Lower lobe of right lung (tissue), 2 donors: ENCODE data around the gene IFNG-AS1. TPM values are rescaled to one million over a fixed set of nuclear protein-coding genes. Genes with fewer than 3 reads are reported as not detected.

ENCODE experiments used
- ATAC-seq, 2 donors: fragments of 200-7000 bp; cut with Tn5 transposase; one replicate each; pipeline ENCODE4 v1.9.1; 2020 to 2022; ENCODE audit warnings: mild to moderate bottlenecking in 2 of 2, moderate library complexity in 2 of 2
- DNase-seq: peaks from one replicate; pipeline ENCODE4 v3.0.0-alpha.2; 2020
- H3K27ac ChIP-seq: fragments of 200-600 bp; one replicate; pipeline ENCODE4 v1.8.0; 2022
- H3K27me3 ChIP-seq: fragments of 200-600 bp; one replicate; pipeline ENCODE4 v1.8.0; 2022; ENCODE audit warnings: low read depth
- H3K36me3 ChIP-seq: fragments of 200-600 bp; one replicate; pipeline ENCODE4 v1.8.0; 2022; ENCODE audit warnings: mild to moderate bottlenecking
- H3K4me1 ChIP-seq: fragments of 200-600 bp; one replicate; pipeline ENCODE4 v1.8.0; 2022
- H3K4me3 ChIP-seq: fragments of 200-600 bp; one replicate; pipeline ENCODE4 v1.8.0; 2022; ENCODE audit warnings: mild to moderate bottlenecking
- H3K9me3 ChIP-seq: fragments of 200-600 bp; one replicate; pipeline ENCODE4 v1.8.0; 2022
- intact Hi-C: fragments of 100-400 bp; cut with DNase I; formaldehyde crosslinking; loops from one replicate; pipeline ENCODE4 v1.11.0; 2022
- total RNA-seq: library from RNA; stranded (reverse); fragmentation: NEBNext Ultra II Directional; extraction: Animal tissue kit (Norgen Biotek cat#: 25700); gene quantifications from one replicate; pipeline ENCODE4 v1.2.1, GENCODE V29; 2021
- TF ChIP-seq, protein P1 (sequence below): fragments of 200-600 bp; IDR thresholded peaks from one replicate; pipeline ENCODE4 v1.8.0; 2022; ENCODE audit warnings: antibody characterized with exemption, mild to moderate bottlenecking
- donor health status: DM: no; HTN: yes; CAD: no; lungs with severe emphysema.

Gene IFNG-AS1
- total RNA-seq, 1 donor from 2014 or later = not detected

DNA sequence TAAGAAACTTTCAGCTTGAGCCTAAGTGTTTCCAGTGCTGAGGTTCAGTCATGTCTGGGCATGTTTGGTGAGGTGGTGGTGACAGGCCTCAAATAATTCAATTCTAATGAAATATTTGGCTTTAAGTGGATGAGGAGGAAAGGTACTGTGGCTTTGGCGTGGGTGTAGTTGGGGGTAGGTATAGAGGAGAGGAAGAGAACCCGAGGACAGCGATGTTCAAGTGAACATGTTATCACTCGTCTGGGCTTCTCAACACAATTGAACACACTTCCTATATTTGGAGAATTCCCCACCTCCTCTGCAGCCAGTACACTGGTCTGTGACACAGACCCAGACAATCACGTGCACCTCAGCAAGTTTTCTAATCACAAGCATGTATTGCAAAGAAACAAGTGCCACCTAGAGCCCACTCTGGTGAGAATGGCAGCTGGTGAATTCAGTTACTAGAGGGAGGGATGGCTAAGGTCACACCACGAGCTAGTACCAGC lies 53.0 kb downstream of the IFNG-AS1 start:
- no peaks in the 10 kb centered on the region for H3K9me3 ChIP-seq
- H3K4me3 ChIP-seq = no peak overlapping the region
- ATAC-seq (no peak), DNase-seq (no peak)
- TF ChIP-seq, protein P1, sequence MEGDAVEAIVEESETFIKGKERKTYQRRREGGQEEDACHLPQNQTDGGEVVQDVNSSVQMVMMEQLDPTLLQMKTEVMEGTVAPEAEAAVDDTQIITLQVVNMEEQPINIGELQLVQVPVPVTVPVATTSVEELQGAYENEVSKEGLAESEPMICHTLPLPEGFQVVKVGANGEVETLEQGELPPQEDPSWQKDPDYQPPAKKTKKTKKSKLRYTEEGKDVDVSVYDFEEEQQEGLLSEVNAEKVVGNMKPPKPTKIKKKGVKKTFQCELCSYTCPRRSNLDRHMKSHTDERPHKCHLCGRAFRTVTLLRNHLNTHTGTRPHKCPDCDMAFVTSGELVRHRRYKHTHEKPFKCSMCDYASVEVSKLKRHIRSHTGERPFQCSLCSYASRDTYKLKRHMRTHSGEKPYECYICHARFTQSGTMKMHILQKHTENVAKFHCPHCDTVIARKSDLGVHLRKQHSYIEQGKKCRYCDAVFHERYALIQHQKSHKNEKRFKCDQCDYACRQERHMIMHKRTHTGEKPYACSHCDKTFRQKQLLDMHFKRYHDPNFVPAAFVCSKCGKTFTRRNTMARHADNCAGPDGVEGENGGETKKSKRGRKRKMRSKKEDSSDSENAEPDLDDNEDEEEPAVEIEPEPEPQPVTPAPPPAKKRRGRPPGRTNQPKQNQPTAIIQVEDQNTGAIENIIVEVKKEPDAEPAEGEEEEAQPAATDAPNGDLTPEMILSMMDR = no peak
- H3K27ac ChIP-seq = no peak overlapping the region
- H3K4me1 ChIP-seq = no peaks in the 10 kb centered on the region
- intact Hi-C loops = no loop called here
- no peaks in the 10 kb centered on the region for H3K27me3 ChIP-seq
- no peaks in the 10 kb centered on the region for H3K36me3 ChIP-seq

DNA sequence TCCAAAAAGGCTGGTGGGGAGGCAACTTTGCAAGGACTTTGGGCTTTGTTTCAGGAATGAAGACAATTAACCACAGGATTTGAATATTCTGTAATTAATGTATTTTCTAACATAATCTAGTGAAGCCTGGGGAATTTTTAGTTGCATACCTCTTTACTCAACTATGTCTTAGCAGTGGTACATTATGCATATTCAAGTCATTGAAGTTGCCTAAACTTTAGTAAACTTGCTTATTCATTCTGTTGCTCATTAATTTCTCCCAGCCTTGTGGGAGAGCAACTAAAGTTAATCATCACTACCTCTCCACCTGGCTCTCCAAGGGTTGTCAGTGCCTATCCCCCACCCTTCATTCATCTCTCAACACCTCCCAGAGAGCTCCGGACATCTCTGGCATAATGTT lies 54.2 kb downstream of the IFNG-AS1 start:
- ATAC-seq (no peak), DNase-seq (no peak)
- Histone ChIP-seq H3K4me3 (no peak overlapping the region), H3K27ac (no peak overlapping the region), H3K4me1 (no peaks in the 10 kb centered on the region), H3K27me3 (no peaks in the 10 kb centered on the region), H3K36me3 (no peaks in the 10 kb centered on the region), H3K9me3 (no peaks in the 10 kb centered on the region)
- TF ChIP-seq, protein P1 = no peak
- intact Hi-C loops = no loop called here

DNA sequence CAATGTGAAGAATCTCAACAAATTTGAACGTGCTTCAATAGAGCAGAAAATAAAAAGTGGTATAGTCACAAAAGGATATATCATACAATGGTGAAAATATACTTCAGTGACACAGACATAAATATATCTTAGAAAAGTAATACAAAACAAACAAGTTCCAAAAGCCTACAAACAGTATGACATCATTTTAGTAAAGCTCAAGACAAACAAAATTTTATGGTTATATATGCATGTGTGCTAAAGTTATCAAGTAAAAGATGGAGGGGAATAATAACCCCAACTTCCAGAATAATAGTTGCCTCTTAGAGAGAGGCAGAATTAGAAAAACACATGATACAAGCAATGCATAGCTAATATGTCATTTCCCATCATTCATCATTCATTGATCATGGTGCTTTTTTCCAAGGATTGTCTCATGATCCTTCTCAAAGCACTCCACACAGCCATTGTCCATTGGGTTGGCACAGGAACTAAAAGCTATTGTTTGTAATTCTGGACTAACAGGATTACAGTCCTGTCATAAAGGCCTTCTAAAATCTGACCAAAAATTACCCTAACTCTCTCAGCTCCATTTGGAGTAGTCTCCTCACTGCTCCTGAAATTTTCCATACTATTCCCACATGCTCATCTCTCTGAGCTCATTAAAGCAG lies 59.5 kb downstream of the IFNG-AS1 start:
- no peak for ATAC-seq
- intact Hi-C loops = no loop called here
- TF ChIP-seq, protein P1 = no peak

DNA sequence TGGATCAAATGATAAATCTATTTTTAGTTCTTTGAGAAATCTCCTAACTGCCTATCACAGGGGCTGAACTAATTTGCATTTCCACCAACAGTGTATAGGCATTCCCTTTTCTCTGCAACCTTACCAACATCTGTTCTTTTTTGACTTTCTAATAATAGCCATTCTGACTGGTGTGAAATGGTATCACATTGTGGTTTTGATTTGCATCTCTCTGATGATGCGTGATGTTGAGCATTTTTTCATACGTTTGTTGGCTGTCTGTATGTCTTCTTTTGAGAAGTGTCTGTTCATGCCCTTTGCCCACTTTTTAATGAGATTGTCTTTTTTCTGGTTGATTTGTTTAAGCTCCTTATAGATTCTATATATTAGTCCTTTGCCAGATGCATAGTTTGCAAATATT lies 67.1 kb downstream of the IFNG-AS1 start:
- DNase-seq (no peak), ATAC-seq (no peak)
- no peaks in the 10 kb centered on the region for H3K27me3 ChIP-seq
- H3K36me3 ChIP-seq = no peaks in the 10 kb centered on the region
- no peak overlapping the region for H3K4me3 ChIP-seq
- no peak overlapping the region for H3K27ac ChIP-seq
- TF ChIP-seq, protein P1 = no peak
- H3K4me1 ChIP-seq = no peaks in the 10 kb centered on the region
- no peaks in the 10 kb centered on the region for H3K9me3 ChIP-seq
- intact Hi-C loops = no loop called here

More for the DNA sequence above, 59.5 kb downstream of the IFNG-AS1 start:
- H3K9me3 ChIP-seq = no peaks in the 10 kb centered on the region
- no peaks in the 10 kb centered on the region for H3K27me3 ChIP-seq
- DNase-seq = no peak
- H3K27ac ChIP-seq = no peak overlapping the region
- no peaks in the 10 kb centered on the region for H3K4me1 ChIP-seq
- no peaks in the 10 kb centered on the region for H3K36me3 ChIP-seq
- no peak overlapping the region for H3K4me3 ChIP-seq

DNA sequence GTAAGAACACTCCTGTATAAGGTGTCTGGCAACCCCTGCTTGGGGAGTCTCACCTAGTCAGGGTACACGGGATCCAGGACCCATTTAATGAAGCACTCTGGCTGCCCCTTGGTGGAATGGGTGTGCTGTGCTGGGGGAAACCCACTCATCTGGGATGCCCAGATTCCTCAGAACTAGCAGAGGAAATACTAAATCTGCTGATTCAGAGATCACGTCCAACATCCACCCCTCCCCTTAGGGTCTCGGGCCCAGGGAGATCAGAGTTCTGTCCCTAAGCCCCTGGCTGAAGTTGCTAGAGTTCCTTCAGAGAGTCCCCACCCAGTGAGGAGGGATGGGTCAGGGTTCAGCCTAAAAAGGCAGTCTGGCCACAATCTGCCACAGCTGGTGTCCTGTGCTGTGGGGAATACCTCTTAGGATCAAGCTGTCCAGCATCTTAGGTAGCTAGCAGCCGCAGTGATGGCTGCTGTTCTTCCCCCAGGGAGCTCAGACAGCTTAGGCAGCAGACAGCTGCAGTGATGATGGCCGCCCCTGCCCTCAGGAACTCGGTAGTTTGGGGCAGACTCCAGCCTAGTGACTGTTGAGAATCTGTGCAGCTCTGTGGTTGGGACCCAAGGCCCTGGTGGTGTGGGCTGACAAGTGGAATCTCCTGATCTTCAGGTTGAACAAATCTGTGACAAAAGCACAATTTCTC lies 74.8 kb downstream of the IFNG-AS1 start:
- Histone ChIP-seq H3K27me3 (no peaks in the 10 kb centered on the region), H3K4me1 (no peaks in the 10 kb centered on the region), H3K36me3 (no peaks in the 10 kb centered on the region), H3K9me3 (peaks cover 12% of the 10 kb centered on the region), H3K27ac (no peak overlapping the region), H3K4me3 (no peak overlapping the region)
- ATAC-seq = no peak
- DNase-seq = no peak
- TF ChIP-seq, protein P1 = no peak
- intact Hi-C loops = no loop called here
